ENCODE results near the gene FIGNL1. TPM values are rescaled to one million over a fixed set of nuclear protein-coding genes. Genes with fewer than 3 reads are reported as not detected.

The FIGNL1 gene
- total RNA-seq, 1 donor from 2014 or later: 7.6 TPM

GRCh38 chr7:50496569-50496968 is 46.4 kb upstream of the FIGNL1 start:
- H3K9me3 Mint-ChIP-seq (ENCODE audit: unreplicated experiment): peaks cover 4% of the 10 kb centered on the region
- H3K27ac Mint-ChIP-seq (ENCODE audit: unreplicated experiment): no peak overlapping the region
- no peaks in the 10 kb centered on the region for H3K36me3 Mint-ChIP-seq (ENCODE audit: unreplicated experiment)
- no peak overlapping the region for H3K4me3 Mint-ChIP-seq (ENCODE audit: unreplicated experiment)
- TF ChIP-seq, protein P1, sequence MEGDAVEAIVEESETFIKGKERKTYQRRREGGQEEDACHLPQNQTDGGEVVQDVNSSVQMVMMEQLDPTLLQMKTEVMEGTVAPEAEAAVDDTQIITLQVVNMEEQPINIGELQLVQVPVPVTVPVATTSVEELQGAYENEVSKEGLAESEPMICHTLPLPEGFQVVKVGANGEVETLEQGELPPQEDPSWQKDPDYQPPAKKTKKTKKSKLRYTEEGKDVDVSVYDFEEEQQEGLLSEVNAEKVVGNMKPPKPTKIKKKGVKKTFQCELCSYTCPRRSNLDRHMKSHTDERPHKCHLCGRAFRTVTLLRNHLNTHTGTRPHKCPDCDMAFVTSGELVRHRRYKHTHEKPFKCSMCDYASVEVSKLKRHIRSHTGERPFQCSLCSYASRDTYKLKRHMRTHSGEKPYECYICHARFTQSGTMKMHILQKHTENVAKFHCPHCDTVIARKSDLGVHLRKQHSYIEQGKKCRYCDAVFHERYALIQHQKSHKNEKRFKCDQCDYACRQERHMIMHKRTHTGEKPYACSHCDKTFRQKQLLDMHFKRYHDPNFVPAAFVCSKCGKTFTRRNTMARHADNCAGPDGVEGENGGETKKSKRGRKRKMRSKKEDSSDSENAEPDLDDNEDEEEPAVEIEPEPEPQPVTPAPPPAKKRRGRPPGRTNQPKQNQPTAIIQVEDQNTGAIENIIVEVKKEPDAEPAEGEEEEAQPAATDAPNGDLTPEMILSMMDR (IDR thresholded peaks at IDR 0.05): no peak
- no peak for DNase-seq (ENCODE audit: extremely low spot score, unreplicated experiment)
- peaks cover 31% of the 10 kb centered on the region for H3K27me3 Mint-ChIP-seq (ENCODE audit: unreplicated experiment)
- H3K4me1 Mint-ChIP-seq (ENCODE audit: unreplicated experiment): no peaks in the 10 kb centered on the region

DNA sequence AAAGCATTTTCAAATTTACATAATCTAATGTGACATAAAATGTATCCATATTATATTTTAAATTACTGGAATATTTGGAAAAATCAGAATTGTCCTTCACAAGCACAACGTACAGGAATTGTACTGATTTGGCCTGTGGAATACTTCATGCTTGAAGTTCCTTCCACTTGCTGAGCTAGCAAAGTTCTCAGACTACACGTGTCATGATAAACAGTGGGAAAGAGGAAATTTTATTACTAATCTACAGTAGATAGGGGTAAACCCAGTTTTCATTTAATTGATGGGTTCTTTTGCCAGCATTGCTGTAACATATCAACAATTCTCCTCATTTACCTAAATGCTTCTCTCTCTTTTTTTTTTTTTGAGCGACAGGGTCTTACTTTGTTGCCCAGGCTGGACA is 45.6 kb upstream of the FIGNL1 start:
- TF ChIP-seq, protein P1 (IDR thresholded peaks at IDR 0.05): no peak
- Mint-ChIP-seq H3K9me3 (ENCODE audit: unreplicated experiment) (no peaks in the 10 kb centered on the region), H3K4me3 (ENCODE audit: unreplicated experiment) (no peak overlapping the region), H3K27me3 (ENCODE audit: unreplicated experiment) (peaks cover 36% of the 10 kb centered on the region), H3K27ac (ENCODE audit: unreplicated experiment) (no peak overlapping the region), H3K36me3 (ENCODE audit: unreplicated experiment) (no peaks in the 10 kb centered on the region), H3K4me1 (ENCODE audit: unreplicated experiment) (no peaks in the 10 kb centered on the region)
- no peak for DNase-seq (ENCODE audit: extremely low spot score, unreplicated experiment)

DNA sequence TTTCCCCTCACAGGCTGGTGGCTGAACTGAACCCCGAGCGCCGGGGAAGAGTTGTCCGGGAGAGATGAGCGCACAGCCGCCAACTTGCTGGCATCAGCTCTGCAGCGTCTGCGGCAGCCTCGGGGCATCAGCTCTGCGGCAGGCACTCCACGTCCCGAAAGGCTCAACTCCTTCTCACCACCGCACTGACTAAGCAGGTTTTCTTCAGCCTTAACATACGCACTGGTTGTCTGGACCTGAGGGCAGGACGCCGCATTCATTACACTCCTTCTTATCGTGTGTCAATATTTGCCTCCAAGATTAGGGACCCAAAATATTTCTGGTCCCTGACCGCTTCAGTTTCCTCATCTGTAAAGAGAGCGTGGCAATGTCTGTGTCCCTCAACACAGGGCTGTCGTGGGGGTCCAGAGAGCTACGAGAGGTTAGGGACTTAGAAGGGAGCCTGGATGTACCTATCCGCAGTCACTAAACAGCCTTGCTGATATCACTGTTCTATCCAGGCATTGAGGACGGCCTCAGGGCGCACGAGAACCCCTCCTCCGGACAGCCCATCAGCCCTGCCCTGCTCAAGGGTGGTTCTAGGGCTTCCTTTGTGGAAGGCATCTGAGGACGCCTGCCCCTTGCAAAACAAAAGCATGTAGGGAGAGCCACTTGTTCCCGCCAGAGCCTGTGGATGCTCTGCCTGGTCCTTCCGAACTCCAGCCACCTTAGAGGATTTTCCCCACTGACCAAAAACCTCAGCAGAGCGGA is 42.8 kb upstream of the FIGNL1 start:
- Mint-ChIP-seq H3K27ac (ENCODE audit: unreplicated experiment) (no peak overlapping the region), H3K36me3 (ENCODE audit: unreplicated experiment) (no peaks in the 10 kb centered on the region), H3K9me3 (ENCODE audit: unreplicated experiment) (no peaks in the 10 kb centered on the region), H3K4me1 (ENCODE audit: unreplicated experiment) (no peaks in the 10 kb centered on the region), H3K27me3 (ENCODE audit: unreplicated experiment) (peaks cover 36% of the 10 kb centered on the region), H3K4me3 (ENCODE audit: unreplicated experiment) (no peak overlapping the region)
- TF ChIP-seq, protein P1 (IDR thresholded peaks at IDR 0.05): no peak
- no peak for DNase-seq (ENCODE audit: extremely low spot score, unreplicated experiment)

DNA sequence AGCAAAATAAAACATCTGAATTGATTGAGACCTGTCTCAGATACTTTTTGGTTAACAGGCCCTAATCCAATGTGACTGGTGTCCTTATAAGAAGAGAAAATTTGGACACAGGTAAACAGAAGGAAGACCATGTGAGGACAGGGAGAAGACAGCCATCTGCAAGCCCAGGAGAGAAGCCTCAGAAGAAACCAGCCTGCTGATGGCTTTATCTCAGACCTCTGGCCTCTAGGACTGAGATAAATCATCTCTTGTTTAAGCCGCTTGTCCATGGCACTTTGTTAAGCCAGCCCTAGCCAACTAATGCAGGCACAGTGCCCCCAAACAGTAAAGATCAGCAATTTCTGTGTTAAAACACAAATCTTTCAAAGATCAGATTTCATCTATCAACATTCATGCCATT is 41.8 kb upstream of the FIGNL1 start:
- Mint-ChIP-seq H3K4me3 (ENCODE audit: unreplicated experiment) (no peak overlapping the region), H3K27me3 (ENCODE audit: unreplicated experiment) (peaks cover 31% of the 10 kb centered on the region)

DNA sequence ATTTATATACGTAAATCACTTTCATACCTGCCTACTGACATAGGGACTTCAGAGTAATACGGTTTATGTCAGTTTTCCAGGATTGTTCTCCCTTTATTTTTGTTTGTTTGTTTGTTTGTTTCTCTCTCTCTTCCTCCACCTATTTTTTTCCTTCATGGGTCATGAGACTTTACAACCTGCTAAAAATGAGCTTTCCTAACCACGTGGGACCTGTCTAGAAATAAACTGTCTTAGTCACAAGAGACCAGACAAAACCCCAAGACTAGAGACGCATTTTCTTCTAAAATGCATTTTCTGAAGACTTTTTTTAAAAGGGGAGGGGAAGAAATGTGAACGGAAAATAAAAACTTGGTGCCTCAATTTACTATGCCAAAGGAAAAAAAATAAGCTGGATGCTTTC is 41.1 kb upstream of the FIGNL1 start:
- Mint-ChIP-seq H3K9me3 (ENCODE audit: unreplicated experiment) (no peaks in the 10 kb centered on the region), H3K4me1 (ENCODE audit: unreplicated experiment) (no peaks in the 10 kb centered on the region), H3K4me3 (ENCODE audit: unreplicated experiment) (no peak overlapping the region), H3K36me3 (ENCODE audit: unreplicated experiment) (no peaks in the 10 kb centered on the region), H3K27ac (ENCODE audit: unreplicated experiment) (no peak overlapping the region), H3K27me3 (ENCODE audit: unreplicated experiment) (peaks cover 31% of the 10 kb centered on the region)
- no peak for DNase-seq (ENCODE audit: extremely low spot score, unreplicated experiment)
- TF ChIP-seq, protein P1 (IDR thresholded peaks at IDR 0.05): no peak

More for the DNA sequence above, 41.8 kb upstream of the FIGNL1 start:
- H3K4me1 Mint-ChIP-seq (ENCODE audit: unreplicated experiment): no peaks in the 10 kb centered on the region
- TF ChIP-seq, protein P1 (IDR thresholded peaks at IDR 0.05): no peak
- no peaks in the 10 kb centered on the region for H3K36me3 Mint-ChIP-seq (ENCODE audit: unreplicated experiment)
- no peak overlapping the region for H3K27ac Mint-ChIP-seq (ENCODE audit: unreplicated experiment)
- DNase-seq (ENCODE audit: extremely low spot score, unreplicated experiment): no peak
- no peaks in the 10 kb centered on the region for H3K9me3 Mint-ChIP-seq (ENCODE audit: unreplicated experiment)
